ENCODE data around the gene CSF2RB.

Gene CSF2RB

GRCh38 chr22:36926721-36927435 lies 13.4 kb downstream of the CSF2RB start:
- Histone ChIP-seq H3K27me3 (ENCODE audit: insufficient read depth, low read length, poor library complexity) (peaks cover 10% of the 10 kb centered on the region), H2AFZ (ENCODE audit: low read depth, low read length) (no peak overlapping the region), H3K79me2 (ENCODE audit: insufficient read depth, low read length) (no peaks in the 10 kb centered on the region), H4K20me1 (ENCODE audit: insufficient read depth, low read length) (0 out of 2 replicates have a peak, but pooled peaks cover 8% of the 10 kb centered on the region), H3K4me3 (ENCODE audit: low read depth in 1 of 2, low read length in 2 of 2) (no peak overlapping the region), H3K9ac (ENCODE audit: low read depth, low read length) (no peak overlapping the region), H3K9me3 (ENCODE audit: insufficient read depth, low read length, severe bottlenecking) (no peaks in the 10 kb centered on the region), H3K27ac (ENCODE audit: low read length) (no peak overlapping the region), H3K4me1 (ENCODE audit: insufficient read depth, low read length) (no peaks in the 10 kb centered on the region), H3K36me3 (ENCODE audit: insufficient read depth, low read length) (no peaks in the 10 kb centered on the region), H3K4me2 (ENCODE audit: insufficient read depth, low read length) (no peak overlapping the region)
- DNase-seq, result no peak
- TF ChIP-seq CTCF (IDR thresholded peaks at IDR 0.05; ENCODE audit: borderline replicate concordance, extremely low read depth, low read length, poor library complexity, severe bottlenecking), result no peak
- no peak for TF ChIP-seq EZH2 (IDR thresholded peaks at IDR 0.05; ENCODE audit: borderline replicate concordance, low read depth, low read length, severe bottlenecking)
- ATAC-seq (ENCODE audit: insufficient read depth, low read depth), result no peak

- Histone ChIP-seq H3K4me2 (ENCODE audit: insufficient read depth, low read length) (no peak overlapping the region), H3K4me3 (ENCODE audit: low read depth in 1 of 2, low read length in 2 of 2) (no peak overlapping the region), H4K20me1 (ENCODE audit: insufficient read depth, low read length) (0 out of 2 replicates have a peak, but pooled peaks cover 8% of the 10 kb centered on the region), H3K27ac (ENCODE audit: low read length) (no peak overlapping the region), H3K36me3 (ENCODE audit: insufficient read depth, low read length) (no peaks in the 10 kb centered on the region), H3K79me2 (ENCODE audit: insufficient read depth, low read length) (no peaks in the 10 kb centered on the region), H2AFZ (ENCODE audit: low read depth, low read length) (no peak overlapping the region), H3K9me3 (ENCODE audit: insufficient read depth, low read length, severe bottlenecking) (no peaks in the 10 kb centered on the region), H3K27me3 (ENCODE audit: insufficient read depth, low read length, poor library complexity) (peaks cover 2% of the 10 kb centered on the region), H3K9ac (ENCODE audit: low read depth, low read length) (no peak overlapping the region), H3K4me1 (ENCODE audit: insufficient read depth, low read length) (no peaks in the 10 kb centered on the region)
- no peak for TF ChIP-seq EZH2 (IDR thresholded peaks at IDR 0.05; ENCODE audit: borderline replicate concordance, low read depth, low read length, severe bottlenecking)
- TF ChIP-seq CTCF (IDR thresholded peaks at IDR 0.05; ENCODE audit: borderline replicate concordance, extremely low read depth, low read length, poor library complexity, severe bottlenecking), result no peak
- no peak for DNase-seq
- no peak for ATAC-seq (ENCODE audit: insufficient read depth, low read depth)
Observed at GRCh38 chr22:36927671-36928070, 14.2 kb downstream of the CSF2RB start.

GRCh38 chr22:36928196-36928595 lies 14.8 kb downstream of the CSF2RB start:
- no peak for TF ChIP-seq EZH2 (IDR thresholded peaks at IDR 0.05; ENCODE audit: borderline replicate concordance, low read depth, low read length, severe bottlenecking)
- TF ChIP-seq CTCF (IDR thresholded peaks at IDR 0.05; ENCODE audit: borderline replicate concordance, extremely low read depth, low read length, poor library complexity, severe bottlenecking), result no peak
- Histone ChIP-seq H3K36me3 (ENCODE audit: insufficient read depth, low read length) (no peaks in the 10 kb centered on the region), H4K20me1 (ENCODE audit: insufficient read depth, low read length) (0 out of 2 replicates have a peak, but pooled peaks cover 6% of the 10 kb centered on the region), H3K9ac (ENCODE audit: low read depth, low read length) (no peak overlapping the region), H3K27me3 (ENCODE audit: insufficient read depth, low read length, poor library complexity) (no peaks in the 10 kb centered on the region), H2AFZ (ENCODE audit: low read depth, low read length) (no peak overlapping the region), H3K4me2 (ENCODE audit: insufficient read depth, low read length) (no peak overlapping the region), H3K4me1 (ENCODE audit: insufficient read depth, low read length) (no peaks in the 10 kb centered on the region), H3K4me3 (ENCODE audit: low read depth in 1 of 2, low read length in 2 of 2) (no peak overlapping the region), H3K9me3 (ENCODE audit: insufficient read depth, low read length, severe bottlenecking) (no peaks in the 10 kb centered on the region), H3K27ac (ENCODE audit: low read length) (no peak overlapping the region), H3K79me2 (ENCODE audit: insufficient read depth, low read length) (no peaks in the 10 kb centered on the region)
- DNase-seq (no peak), ATAC-seq (ENCODE audit: insufficient read depth, low read depth) (no peak)
